HG03159 (cell line): ENCODE data around the gene ADRA2C.

ENCODE experiments used
- ATAC-seq: cut with Tn5 transposase; IDR thresholded peaks from one replicate; pipeline ENCODE4 v1.9.1; 2021; ENCODE audit warnings: mild to moderate bottlenecking, moderate library complexity; ENCODE audit not compliant: unreplicated experiment

ADRA2C gene

DNA sequence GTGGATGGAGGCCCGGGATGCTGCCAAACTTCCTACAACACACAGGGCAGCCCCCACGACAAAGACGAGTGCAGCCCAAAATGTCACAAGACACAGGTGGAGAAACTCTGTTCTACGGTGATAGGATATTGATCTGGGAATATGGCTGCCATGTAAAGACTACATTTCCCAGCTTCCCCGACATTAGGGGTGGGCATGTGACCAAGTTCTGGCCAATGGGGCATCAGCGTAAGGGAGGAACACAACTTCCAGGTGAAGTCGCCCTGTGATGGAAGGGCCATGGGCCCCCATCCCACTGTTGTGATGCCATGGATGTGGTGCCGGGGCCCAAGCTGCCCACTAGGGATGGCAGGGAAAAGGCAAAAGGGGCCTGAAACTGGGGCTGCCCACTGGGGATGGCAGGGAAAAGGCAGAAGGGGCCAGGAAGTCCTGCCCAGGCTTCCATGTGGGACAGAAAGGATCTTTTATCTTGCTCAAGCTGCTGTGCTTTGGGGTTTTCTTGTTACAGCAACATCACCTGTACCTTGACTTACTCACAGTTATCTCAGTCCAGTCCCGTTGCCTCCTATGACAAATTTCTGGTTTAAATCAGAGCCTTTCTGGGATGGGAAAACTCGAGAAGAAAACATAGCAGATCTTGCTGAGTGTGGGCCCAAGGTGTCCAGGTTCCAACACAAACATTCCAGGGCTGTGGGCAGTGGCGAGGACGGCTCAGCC lies 9.7 kb upstream of the ADRA2C start:
- no peak for ATAC-seq

DNA sequence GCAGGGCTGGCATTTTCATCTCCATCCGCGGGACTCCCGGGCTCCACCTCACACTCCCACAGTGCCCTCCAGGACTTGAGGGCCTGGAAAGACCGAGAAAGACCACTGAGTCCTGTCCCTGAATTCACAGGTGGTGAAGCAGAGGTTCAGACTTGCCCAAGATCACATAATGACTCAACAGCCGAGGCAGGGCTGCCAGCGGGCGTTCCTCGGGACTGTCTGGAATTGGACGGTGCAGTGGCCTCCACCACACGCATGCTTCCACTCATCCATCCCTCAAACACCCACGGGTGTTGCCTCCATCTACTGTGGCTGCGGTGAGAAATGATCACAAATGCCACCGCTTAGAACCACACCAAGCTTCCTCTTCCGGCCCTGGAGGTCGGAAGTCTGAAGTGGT lies 6.9 kb upstream of the ADRA2C start:
- no peak for ATAC-seq

DNA sequence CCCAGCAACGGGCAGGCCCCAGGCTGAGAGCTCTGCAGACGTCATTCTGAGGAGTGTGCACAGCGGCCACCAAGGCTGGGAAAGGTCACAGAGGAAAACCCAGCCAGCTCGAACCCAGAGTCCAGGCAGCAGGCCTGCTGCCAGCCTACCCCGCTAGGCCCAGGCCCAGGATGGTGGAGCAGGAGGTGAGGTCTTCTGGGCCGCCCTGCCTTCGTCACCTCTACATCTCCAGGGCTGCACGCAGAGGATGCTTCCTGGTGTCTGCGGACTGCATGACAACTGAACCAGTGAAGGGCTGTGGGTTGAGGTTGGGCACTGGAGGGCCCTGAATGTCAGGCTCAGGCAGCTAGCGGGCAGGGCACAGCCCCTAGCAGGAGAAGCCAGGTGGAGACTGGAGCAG lies 5.8 kb upstream of the ADRA2C start:
- ATAC-seq = no peak

DNA sequence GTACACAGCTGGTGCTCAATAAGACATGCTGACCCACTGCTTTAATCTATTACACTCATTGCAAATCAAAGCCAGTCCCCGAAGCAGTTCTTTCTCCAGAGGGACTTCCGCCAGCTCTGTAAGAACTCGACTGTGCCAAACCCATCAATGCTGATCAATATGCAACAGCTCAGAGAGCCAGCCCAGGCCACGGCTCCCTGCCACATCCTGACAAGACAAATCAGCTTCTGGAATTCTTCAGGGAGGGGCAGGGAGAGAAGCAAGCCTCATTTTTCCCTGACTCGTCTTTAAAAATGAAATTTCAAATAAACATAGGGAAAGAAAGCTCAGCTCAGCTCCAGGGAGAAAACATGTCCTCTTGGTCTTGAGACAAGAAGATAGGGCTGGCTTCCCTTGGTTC lies 5.3 kb upstream of the ADRA2C start:
- ATAC-seq = no peak

DNA sequence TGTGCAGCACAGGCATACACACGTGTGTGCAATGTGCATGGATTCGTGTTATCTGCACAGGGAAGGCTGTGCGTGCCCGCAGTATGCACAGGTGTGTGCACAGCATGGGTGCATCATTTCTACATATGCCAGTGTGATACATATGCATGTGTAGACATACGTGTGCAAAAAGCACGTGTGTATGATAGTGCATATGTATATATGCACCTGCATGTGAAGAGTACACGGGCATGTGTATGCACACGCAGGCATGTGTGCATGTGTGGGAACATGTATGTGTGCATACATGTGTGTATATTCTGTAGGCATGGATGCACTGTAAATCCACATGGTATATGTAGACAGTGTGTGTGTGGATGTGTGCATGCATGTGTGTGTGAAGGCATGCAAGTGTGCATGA lies 3.9 kb upstream of the ADRA2C start:
- ATAC-seq = no peak

DNA sequence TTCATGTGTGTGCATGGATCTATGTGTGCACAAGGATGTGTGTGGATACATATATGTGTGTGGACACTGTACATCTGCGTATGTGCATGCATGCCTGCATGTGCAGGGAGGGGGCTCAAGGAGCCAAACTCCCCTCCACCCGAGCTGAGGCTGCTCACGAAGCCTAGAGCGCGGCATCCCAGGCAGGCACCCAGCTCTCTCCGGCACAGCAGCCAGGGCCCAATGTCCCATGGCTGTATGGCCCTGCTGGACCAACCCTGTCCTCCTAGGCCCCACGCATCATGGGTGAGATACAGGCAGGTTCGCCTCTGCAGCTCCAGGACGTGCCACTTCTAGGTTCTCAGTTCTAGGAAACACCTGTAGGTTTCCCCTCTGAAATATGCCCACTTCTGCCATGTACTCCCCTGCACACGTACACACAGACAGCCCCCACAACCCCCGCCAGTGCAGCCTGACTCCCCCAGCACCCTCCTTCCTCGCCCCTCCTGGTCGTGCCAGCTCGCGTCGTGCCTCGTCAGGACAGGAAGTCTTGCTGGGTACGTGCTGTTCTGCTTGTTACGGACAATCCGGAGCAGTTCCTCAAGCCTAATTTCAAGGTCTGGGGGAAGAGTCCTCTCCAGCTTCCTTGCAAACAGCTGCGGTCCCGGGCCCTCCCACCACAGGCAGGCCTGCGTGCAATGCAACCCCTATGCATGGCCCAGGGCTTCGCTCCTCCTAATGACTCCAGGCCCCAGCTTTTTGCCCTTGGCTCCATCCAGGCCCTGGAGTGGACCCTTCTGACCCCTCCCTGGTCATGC lies 3.2 kb upstream of the ADRA2C start:
- no peak for ATAC-seq

DNA sequence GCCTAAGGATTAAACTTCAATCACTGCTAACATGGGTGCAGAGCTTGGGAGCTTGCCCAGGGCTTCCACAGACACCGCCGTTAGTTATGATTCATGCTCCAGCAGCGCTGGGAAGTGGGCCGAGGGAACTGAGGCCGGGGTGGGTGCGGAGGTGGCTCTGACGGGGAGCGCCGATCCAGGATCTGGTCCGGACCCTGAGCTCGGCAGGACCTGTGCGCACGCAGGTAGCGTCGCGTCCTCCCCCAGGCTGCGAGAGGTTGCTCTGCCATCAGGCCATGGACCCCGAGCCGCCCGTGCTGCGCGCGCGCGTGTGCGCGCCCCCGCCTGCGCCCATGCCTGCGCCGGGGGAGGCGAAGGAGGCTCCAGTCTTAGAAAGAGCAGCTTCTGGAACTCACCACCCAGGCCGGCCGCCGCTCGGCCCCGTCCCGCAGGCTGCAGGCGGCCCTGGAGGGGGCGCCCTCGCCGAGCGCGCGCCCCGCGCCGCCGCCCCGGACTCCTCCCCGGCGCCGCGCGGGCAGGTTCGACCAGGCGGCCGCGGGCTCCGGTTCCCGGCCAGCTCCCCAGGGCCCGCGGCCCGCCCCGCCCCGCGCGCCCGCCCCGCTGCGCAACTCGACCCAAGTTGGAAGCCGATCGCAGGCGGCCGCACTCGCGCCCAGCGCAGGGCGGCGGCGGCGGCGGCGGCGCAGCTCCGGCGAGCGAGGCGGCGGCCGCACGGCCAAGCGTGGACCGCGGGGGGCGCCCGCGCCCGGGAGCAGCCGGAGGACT lies 732 bp upstream of the ADRA2C start:
- no peak for ATAC-seq

DNA sequence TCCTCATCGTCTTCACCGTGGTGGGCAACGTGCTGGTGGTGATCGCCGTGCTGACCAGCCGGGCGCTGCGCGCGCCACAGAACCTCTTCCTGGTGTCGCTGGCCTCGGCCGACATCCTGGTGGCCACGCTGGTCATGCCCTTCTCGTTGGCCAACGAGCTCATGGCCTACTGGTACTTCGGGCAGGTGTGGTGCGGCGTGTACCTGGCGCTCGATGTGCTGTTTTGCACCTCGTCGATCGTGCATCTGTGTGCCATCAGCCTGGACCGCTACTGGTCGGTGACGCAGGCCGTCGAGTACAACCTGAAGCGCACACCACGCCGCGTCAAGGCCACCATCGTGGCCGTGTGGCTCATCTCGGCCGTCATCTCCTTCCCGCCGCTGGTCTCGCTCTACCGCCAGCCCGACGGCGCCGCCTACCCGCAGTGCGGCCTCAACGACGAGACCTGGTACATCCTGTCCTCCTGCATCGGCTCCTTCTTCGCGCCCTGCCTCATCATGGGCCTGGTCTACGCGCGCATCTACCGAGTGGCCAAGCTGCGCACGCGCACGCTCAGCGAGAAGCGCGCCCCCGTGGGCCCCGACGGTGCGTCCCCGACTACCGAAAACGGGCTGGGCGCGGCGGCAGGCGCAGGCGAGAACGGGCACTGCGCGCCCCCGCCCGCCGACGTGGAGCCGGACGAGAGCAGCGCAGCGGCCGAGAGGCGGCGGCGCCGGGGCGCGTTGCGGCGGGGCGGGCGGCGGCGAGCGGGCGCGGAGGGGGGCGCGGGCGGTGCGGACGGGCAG lies 792 bp downstream of the ADRA2C start:
- ATAC-seq = no peak

DNA sequence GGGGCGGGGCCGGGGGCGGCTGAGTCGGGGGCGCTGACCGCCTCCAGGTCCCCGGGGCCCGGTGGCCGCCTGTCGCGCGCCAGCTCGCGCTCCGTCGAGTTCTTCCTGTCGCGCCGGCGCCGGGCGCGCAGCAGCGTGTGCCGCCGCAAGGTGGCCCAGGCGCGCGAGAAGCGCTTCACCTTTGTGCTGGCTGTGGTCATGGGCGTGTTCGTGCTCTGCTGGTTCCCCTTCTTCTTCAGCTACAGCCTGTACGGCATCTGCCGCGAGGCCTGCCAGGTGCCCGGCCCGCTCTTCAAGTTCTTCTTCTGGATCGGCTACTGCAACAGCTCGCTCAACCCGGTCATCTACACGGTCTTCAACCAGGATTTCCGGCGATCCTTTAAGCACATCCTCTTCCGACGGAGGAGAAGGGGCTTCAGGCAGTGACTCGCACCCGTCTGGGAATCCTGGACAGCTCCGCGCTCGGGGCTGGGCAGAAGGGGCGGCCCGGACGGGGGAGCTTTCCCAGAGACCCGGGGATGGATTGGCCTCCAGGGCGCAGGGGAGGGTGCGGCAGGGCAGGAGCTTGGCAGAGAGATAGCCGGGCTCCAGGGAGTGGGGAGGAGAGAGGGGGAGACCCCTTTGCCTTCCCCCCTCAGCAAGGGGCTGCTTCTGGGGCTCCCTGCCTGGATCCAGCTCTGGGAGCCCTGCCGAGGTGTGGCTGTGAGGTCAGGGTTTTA lies 1.5 kb downstream of the ADRA2C start:
- ATAC-seq = no peak

DNA sequence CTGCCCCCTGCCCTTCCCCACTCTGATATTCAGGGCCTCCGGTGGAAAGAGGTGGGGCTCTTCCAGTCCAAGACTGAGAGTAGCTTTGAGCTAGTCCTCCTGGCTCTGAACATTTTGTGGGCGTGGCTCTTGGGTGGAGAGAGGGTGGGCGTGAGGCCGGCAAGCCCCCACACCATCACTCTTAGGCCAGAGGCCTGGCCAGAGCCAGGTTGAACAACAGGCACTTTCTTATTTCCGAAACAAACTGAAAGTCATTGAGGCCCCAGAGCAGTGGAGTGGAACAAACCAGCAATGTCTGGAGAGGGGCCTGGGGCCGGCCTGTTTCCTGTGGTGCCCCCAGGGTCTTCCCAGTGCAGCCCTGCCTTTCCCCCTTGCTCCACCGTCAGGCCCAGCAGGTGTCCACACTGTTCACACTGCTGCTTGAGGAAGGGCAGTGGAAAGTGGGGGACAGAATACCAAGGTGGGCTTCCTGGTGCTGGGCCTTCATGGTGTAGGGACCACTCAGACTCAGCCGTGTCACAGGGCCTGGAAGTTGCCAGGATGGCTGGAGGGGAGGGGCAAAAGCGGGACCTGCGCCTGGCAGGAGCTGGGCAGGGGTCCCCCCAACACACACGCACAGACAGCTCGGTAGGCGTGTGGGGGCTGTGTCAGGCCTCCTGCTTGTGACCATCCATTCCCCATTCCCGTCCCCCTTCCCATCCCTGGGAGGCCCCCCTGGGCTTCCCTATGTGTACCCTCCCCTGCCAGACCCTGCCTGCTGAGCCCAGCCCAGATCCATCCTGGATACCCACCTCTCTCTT lies 2.9 kb downstream of the ADRA2C start:
- no peak for ATAC-seq

DNA sequence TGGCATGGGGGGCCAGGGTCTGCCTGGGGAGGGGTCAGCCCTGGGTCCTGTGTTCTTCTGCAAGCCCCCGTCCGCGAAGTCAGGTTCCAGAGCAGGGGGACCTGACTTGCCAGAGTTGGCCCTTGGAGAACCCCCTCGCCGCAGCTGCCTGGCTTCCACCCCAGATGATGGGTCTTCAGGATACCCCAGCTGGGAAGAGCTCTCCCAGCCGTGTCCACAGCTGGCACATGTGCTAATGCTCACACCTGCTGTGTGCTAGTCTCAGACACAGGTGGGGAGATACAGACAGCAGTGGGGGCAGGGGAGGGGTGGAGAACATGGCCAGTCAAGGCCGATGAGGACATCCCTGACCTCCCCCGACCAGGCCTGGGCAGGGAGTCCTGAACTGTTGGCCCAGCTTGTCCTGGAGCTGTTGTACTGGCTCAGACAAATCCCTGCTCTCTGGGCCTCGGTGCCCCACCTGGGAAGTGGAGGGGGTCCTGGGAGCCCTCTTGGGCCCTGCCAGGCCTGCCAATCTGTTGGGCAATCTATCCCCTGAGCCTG lies 3.5 kb downstream of the ADRA2C start:
- no peak for ATAC-seq

DNA sequence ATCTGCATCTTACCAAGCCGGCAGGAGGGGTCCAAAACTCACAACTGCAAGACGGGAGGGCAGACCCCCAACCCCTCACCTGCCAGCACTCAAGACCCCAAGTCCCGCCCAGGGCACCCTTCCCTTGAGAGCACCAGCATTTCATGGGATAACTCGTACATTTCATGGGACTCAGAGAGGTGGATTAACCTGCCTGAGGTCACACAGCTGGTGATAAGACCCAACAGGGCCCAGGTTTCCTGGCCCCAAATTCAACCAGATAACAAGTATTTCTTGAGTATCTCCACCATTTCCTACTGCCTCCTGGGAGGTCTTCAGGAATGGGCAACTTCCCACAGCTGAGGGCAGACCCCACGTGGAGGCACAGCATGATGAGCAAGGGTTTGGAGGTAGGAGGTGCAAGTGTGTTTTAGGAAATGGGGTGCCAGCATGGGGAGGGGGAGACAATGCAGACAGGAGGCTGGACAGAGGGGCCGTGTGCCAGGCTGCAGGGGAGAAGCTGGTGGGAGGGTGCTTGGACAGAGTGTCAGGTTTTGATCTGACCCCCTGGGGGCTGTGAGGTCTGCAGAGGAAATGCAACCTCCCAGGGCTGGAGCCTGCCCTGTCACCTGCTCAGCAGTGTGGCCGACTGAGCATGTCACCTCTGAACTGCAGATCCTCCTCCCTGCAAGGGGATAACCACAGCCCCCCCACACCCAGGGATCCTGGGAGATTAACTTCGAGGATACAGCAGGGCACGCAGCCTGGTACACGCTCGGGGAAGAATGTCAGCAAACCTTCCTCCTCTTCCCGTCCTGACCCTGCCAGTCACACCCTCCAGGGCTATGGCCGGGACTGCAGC lies 4.4 kb downstream of the ADRA2C start:
- no peak for ATAC-seq

DNA sequence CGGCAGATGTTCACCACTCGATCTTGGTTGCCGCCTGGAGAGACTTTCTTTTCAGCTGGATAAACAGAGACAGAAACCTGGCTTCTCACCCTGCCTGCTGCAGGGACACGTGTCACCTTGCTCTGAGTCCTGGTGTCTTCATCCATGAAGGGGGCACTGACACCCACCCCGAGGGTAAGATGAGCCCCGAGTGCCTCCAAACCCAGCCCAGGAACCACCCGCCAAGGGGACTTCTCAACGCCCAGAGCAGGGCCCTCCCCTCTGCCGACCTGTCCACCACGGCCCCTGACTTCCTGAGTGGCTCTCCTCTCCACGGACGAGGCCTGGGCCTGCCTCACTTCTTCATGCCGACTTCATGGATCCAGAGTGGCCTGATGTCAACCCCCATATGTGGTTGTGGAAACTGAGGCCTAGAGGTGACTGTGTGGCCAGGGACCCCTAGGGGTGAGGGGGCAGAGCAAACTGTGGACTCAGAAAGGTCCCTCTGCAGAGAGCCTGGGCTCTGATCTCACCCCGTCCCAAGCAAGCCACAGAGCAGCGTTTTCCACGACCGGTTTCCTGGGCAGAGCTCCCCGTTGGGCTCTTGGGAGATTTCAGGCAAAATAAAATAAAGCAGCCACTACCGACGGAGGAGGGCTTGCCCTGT lies 5.1 kb downstream of the ADRA2C start:
- no peak for ATAC-seq

DNA sequence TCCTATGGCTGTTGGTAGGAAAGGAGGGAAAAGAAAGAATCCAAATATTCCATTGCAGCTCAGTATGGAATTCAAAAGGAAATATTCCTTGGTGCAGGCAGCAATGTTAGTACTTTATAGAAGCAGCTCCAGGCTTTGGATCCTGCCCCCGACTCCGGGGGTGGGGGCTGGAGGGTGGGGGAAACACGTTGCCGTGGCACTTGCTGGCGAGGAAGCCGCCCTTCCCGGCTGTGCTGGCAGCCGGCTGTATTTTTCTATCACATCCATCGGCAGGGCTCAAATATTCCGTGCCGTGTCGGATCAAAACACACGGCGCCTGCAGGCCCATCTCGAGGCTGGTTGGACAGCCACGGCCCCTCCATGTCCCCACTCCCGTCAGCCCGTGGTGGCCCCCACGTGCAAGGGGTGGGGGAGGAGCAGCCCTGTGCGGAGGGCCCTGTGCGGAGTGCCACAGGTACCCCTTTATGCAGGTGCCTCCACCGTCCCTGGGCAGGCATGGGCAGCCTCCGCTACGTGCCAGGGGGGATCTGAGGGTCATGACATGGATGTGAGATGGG lies 5.8 kb downstream of the ADRA2C start:
- ATAC-seq = no peak

DNA sequence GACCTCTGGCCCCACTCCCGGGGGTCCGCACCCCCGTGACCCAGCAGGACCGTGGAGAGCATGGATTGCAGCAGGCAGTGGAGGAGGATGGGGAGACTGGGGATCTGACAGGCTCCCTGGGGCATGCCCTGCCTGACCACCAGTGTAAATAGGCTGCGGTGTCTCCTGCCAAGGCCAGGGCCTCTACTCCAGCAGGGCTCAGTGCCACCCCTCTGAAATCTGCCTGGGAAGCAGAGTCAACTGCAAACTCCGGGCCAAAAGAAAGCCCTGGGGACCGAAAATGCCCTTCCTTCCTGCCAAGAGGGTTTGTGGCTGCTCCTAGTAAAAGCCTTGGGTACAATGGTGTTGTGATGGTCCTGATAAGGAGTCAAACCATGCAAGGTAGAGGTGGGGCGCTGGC lies 6.4 kb downstream of the ADRA2C start:
- ATAC-seq = no peak

DNA sequence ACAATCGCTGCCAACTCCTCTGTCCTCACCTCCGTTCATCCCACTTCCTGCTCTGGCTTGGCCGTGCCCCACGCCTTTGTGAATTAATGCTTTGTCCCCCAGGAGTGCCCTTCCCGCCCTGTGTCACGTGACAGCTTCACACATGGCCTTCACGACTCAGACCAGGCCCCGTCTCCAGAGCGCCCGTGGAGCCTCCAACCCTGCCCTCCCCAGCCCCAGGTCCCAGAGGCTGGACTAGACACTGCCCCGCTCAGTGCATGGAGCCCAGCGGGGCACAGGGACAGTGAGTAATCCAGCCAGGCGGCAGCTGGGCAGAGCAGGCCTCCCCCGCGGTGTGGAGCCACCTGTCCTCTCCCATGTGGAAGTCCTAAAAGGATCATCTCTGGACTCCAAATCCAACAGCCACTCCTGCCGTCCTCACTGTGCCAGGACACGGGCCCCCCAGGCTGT lies 7.4 kb downstream of the ADRA2C start:
- ATAC-seq = no peak

DNA sequence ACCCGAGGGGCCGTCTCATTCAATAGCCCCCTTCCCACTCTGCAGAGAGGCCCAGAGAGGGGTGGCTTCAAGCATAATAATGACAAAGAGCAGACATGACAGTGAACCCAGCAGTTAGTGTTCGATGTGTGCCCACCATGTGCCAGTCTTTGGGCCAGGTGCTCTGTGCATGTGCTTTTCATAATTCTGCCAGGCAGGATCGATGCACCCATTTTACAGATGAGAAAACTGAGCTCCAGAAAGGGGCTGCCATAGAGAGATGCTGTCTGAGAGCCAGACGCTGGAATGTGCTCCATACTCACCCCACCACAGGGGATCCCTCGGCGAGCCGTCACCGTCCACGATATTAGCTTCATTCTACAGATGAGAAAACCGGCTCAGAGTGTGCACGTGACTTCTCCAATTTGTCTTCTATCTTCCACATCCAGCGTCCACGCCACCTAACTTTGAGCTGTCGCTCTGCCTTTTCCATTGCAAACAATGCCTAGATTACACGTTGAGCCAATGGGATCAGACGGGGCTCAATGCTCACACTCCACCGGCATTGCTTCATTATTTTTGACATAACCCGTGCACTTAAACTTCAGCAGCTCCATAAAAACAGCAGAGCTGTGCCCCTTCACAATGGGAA lies 8.2 kb downstream of the ADRA2C start:
- ATAC-seq = no peak
